Raji (cell line): ENCODE measurements around the gene MEOX1.

ENCODE experiments used
- POLR2A ChIP-seq: IDR thresholded peaks from 2 replicates; pipeline ENCODE4 v1.6.1; 2011; ENCODE audit warnings: low read depth, low read length, control low read depth; ENCODE audit not compliant: insufficient read depth

The MEOX1 gene

GRCh38 chr17:43599046-43599395 lies 62.7 kb downstream of the MEOX1 start:
- TF ChIP-seq POLR2A, result no peak

- no peak for TF ChIP-seq POLR2A
These were observed 63.2 kb downstream of the MEOX1 start for GRCh38 chr17:43598357-43599045.

GRCh38 chr17:43597624-43598356 lies 63.9 kb downstream of the MEOX1 start:
- no peak for TF ChIP-seq POLR2A

- TF ChIP-seq POLR2A, result no peak
These were observed 66.3 kb downstream of the MEOX1 start for GRCh38 chr17:43595466-43595865.

- no peak for TF ChIP-seq POLR2A
These were observed 69.8 kb downstream of the MEOX1 start for GRCh38 chr17:43591779-43592562.

GRCh38 chr17:43591001-43591400 lies 70.7 kb downstream of the MEOX1 start:
- no peak for TF ChIP-seq POLR2A
